Retina (tissue), 1 donor: Measurements from ENCODE around the gene POT1.

Experiments
- DNase-seq: peaks from one replicate; pipeline ENCODE4 v3.0.0-alpha.2; 2016

The POT1 gene

GRCh38 chr7:124908259-124908658 is 21.4 kb downstream of the POT1 start:
- no peak for DNase-seq

GRCh38 chr7:124907490-124907889 is 22.1 kb downstream of the POT1 start:
- DNase-seq, result no peak

GRCh38 chr7:124898531-124898930 is 31.1 kb downstream of the POT1 start:
- DNase-seq, result no peak

- no peak for DNase-seq
Measured at GRCh38 chr7:124896001-124896400, 33.6 kb downstream of the POT1 start.

- no peak for DNase-seq
Measured at GRCh38 chr7:124893140-124893827, 36.3 kb downstream of the POT1 start.

- DNase-seq, result no peak
Measured at GRCh38 chr7:124887247-124887646, 42.4 kb downstream of the POT1 start.

GRCh38 chr7:124881981-124882380 is 47.6 kb downstream of the POT1 start:
- DNase-seq, result no peak

- no peak for DNase-seq
Measured at GRCh38 chr7:124879771-124880170, 49.9 kb downstream of the POT1 start.

- DNase-seq, result no peak
Measured at GRCh38 chr7:124879103-124879502, 50.5 kb downstream of the POT1 start.

GRCh38 chr7:124874644-124875163 is 54.9 kb downstream of the POT1 start:
- no peak for DNase-seq

- DNase-seq, result no peak
Measured at GRCh38 chr7:124857672-124858235, 71.9 kb downstream of the POT1 start.

GRCh38 chr7:124856299-124856888 is 73.2 kb downstream of the POT1 start:
- peak; percentile 12 for DNase-seq

GRCh38 chr7:124843336-124843735 is 86.3 kb downstream of the POT1 start:
- DNase-seq, result no peak

GRCh38 chr7:124840435-124840834 is 89.2 kb downstream of the POT1 start:
- DNase-seq, result no peak

- DNase-seq, result no peak
Measured at GRCh38 chr7:124839687-124840086, 89.9 kb downstream of the POT1 start.

GRCh38 chr7:124836173-124836572 is 93.5 kb downstream of the POT1 start:
- no peak for DNase-seq

GRCh38 chr7:124818807-124819206 is 110.8 kb downstream of the POT1 start:
- no peak for DNase-seq

- DNase-seq, result no peak
Measured at GRCh38 chr7:124813994-124814798, 115.4 kb downstream of the POT1 start.

- no peak for DNase-seq
Measured at GRCh38 chr7:124812764-124813163, 116.9 kb downstream of the POT1 start.

- DNase-seq, result no peak
Measured at GRCh38 chr7:124811341-124811740, 118.3 kb downstream of the POT1 start.

- peak; percentile 28 for DNase-seq
Measured at GRCh38 chr7:124810605-124811004, 119.0 kb downstream of the POT1 start.

- no peak for DNase-seq
Measured at GRCh38 chr7:124808206-124808605, 121.4 kb downstream of the POT1 start.

- no peak for DNase-seq
Measured at GRCh38 chr7:124801330-124801895, 128.2 kb downstream of the POT1 start.
